ENCODE measurements around the gene SCUBE3. TPM values are rescaled to one million over a fixed set of nuclear protein-coding genes. Genes with fewer than 3 reads are reported as not detected.

The SCUBE3 gene
- total and polyA plus RNA-seq, 4 experiments from 2014 or later, result 0.03 to 0.08 TPM; not detected in 2

DNA sequence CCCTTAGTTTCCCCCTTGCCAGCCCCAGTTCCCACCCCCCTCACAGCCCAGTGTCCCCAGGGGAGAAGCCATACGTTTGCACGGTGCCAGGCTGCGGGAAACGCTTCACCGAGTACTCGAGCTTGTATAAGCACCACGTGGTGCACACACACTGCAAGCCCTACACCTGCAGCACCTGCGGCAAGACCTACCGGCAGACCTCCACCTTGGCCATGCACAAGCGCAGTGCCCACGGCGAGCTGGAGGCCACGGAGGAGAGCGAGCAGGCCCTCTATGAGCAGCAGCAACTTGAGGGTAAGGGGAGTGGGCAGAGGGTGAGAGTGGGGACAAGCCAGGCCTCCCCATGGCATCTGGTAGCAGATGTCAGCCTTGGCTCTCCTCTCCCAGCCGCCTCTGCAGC is 78.7 kb downstream of the SCUBE3 start:
- Histone ChIP-seq H3K9me3 (ENCODE audit: control insufficient read depth in 1 of 2, low read length in 2 of 2) (no peaks in the 10 kb centered on the region), H3K27ac (ENCODE audit: low read depth, low read length) (no peak overlapping the region), H3K27me3 (ENCODE audit: insufficient read depth, low read length) (no peaks in the 10 kb centered on the region), H3K4me1 (ENCODE audit: insufficient read depth, low read length) (peaks cover 5% of the 10 kb centered on the region), H3K36me3 (ENCODE audit: insufficient read depth, low read length) (peaks cover 51% of the 10 kb centered on the region), H3K4me3 (ENCODE audit: low read length in 2 of 2) (no peak overlapping the region)
- ChIA-PET CTCF (ENCODE audit: partially characterized antibody) (interaction anchor here (0.6 to 13.8 kb wide), 9 partner anchors 9 to 260 kb away, joined by 3 to 429 read pairs (median 6); partner anchors contain the start of gene FANCE), POLR2A (ENCODE audit: partially characterized antibody) (interaction anchor here (2.4 kb wide), 1 partner anchor 176 kb away, joined by 9 read pairs; the partner anchor contains the start of gene RPL10A)
- Mint-ChIP-seq H3K9me3 (no peaks in the 10 kb centered on the region), H3K4me1 (peaks cover 4 to 13% (median 8%) of the 10 kb centered on the region in 4 donors), H3K27ac (peak overlapping the region in 1 of 7 donors; percentile 1), H3K36me3 (peaks cover 25 to 74% of the 10 kb centered on the region in 2 donors), H3K27me3 (no peaks in the 10 kb centered on the region), H3K4me3 (no peak overlapping the region)
- no peak for DNase-seq
- intact Hi-C loops (cut with micrococcal nuclease), result no loop called here

- Mint-ChIP-seq H3K4me1 (peaks cover 4 to 15% (median 10%) of the 10 kb centered on the region in 4 donors), H3K27me3 (no peaks in the 10 kb centered on the region), H3K9me3 (no peaks in the 10 kb centered on the region), H3K36me3 (peaks cover 24 to 72% of the 10 kb centered on the region in 2 donors), H3K27ac (peak overlapping the region in 2 of 7 donors; percentile 51 to 76), H3K4me3 (no peak overlapping the region)
- Histone ChIP-seq H3K36me3 (ENCODE audit: insufficient read depth, low read length) (peaks cover 40% of the 10 kb centered on the region), H3K27me3 (ENCODE audit: insufficient read depth, low read length) (no peaks in the 10 kb centered on the region), H3K9me3 (ENCODE audit: control insufficient read depth in 1 of 2, low read length in 2 of 2) (no peaks in the 10 kb centered on the region), H3K4me1 (ENCODE audit: insufficient read depth, low read length) (peaks cover 7% of the 10 kb centered on the region), H3K4me3 (ENCODE audit: low read length in 2 of 2) (no peak overlapping the region), H3K27ac (ENCODE audit: low read depth, low read length) (no peak overlapping the region)
- POLR2A ChIA-PET (ENCODE audit: partially characterized antibody), result interaction anchor here (0.8 to 2.4 kb wide), 3 partner anchors 10 to 174 kb away, joined by 3 to 9 read pairs (median 4); partner anchors contain the start of gene RPL10A
- intact Hi-C loops (cut with micrococcal nuclease), result loop anchor here (1.0 kb wide), 1 partner anchor 259 kb away; no protein-coding TSS in a partner anchor
- CTCF ChIA-PET (ENCODE audit: partially characterized antibody), result interaction anchor here (0.6 to 13.8 kb wide), 21 partner anchors 8 to 445 kb away, joined by 3 to 429 read pairs (median 5); partner anchors contain the start of genes ARMC12, FANCE and RPL10A
- no peak for DNase-seq
These were observed 79.9 kb downstream of the SCUBE3 start for GRCh38 chr6:35293681-35294080.

DNA sequence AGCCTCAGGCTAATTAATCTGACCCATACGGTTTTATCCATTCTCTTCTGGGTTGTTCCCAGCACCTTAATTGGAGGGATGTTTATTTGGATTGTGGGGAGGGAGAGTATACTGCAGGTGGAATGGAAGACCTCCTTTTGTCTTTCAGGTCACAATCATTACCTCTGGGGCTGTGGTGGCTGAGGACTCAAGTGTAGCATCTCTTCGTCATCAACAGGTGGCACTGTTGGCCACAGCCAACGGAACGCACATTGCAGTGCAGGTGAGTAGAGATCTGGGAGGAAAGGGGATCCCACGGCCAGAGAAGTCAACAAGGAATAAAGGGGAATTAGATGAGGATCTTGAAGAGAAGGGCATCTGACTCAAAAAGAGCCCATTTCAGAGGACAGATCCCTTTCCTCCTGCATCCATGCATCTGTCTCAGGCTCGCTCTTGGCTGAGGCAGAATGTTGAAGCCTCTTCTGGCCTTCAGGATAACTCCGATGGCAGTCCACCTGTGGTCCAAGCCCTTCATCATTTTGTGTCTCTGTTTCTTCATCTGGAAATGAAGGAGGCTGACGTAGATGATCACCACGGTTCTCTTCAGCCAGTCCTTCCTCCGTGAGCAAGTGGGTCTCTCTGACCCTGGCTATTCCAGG is 80.7 kb downstream of the SCUBE3 start:
- Mint-ChIP-seq H3K9me3 (no peaks in the 10 kb centered on the region), H3K4me1 (peaks cover 7 to 23% (median 16%) of the 10 kb centered on the region in 4 donors), H3K4me3 (peak overlapping the region in 4 of 8 donors; percentile 13 to 76 (median 28)), H3K36me3 (peaks cover 21 to 73% of the 10 kb centered on the region in 2 donors), H3K27ac (peak overlapping the region; percentile 57 to 85 (median 67)), H3K27me3 (no peaks in the 10 kb centered on the region)
- DNase-seq, result peak; percentile 49 to 61 (median 55)
- H3K9me3 ChIP-seq (ENCODE audit: control insufficient read depth in 1 of 2, low read length in 2 of 2), result no peaks in the 10 kb centered on the region
- H3K27me3 ChIP-seq (ENCODE audit: insufficient read depth, low read length), result no peaks in the 10 kb centered on the region
- no peak overlapping the region for H3K27ac ChIP-seq (ENCODE audit: low read depth, low read length)
- intact Hi-C loops (cut with micrococcal nuclease), result loop anchor here (1.0 kb wide), 1 partner anchor 258 kb away; no protein-coding TSS in a partner anchor
- H3K4me3 ChIP-seq (ENCODE audit: low read length in 2 of 2), result no peak overlapping the region
- ChIA-PET POLR2A (ENCODE audit: partially characterized antibody) (interaction anchor here (1.1 to 7.3 kb wide), 3 partner anchors 10 to 174 kb away, joined by 3 to 59 read pairs (median 9); partner anchors contain the start of gene RPL10A), CTCF (ENCODE audit: partially characterized antibody) (interaction anchor here (0.6 to 13.8 kb wide), 21 partner anchors 9 to 445 kb away, joined by 3 to 429 read pairs (median 5); partner anchors contain the start of genes ARMC12, FANCE and RPL10A)
- peaks cover 34% of the 10 kb centered on the region for H3K36me3 ChIP-seq (ENCODE audit: insufficient read depth, low read length)
- peaks cover 14% of the 10 kb centered on the region for H3K4me1 ChIP-seq (ENCODE audit: insufficient read depth, low read length)

GRCh38 chr6:35295036-35295435 is 81.3 kb downstream of the SCUBE3 start:
- DNase-seq, result no peak
- Histone ChIP-seq H3K4me1 (ENCODE audit: insufficient read depth, low read length) (peaks cover 21% of the 10 kb centered on the region), H3K27ac (ENCODE audit: low read depth, low read length) (no peak overlapping the region), H3K9me3 (ENCODE audit: control insufficient read depth in 1 of 2, low read length in 2 of 2) (no peaks in the 10 kb centered on the region), H3K4me3 (ENCODE audit: low read length in 2 of 2) (no peak overlapping the region), H3K27me3 (ENCODE audit: insufficient read depth, low read length) (no peaks in the 10 kb centered on the region), H3K36me3 (ENCODE audit: insufficient read depth, low read length) (peaks cover 28% of the 10 kb centered on the region)
- H3K36me3 Mint-ChIP-seq, result peaks cover 26 to 73% of the 10 kb centered on the region in 2 donors
- no peak overlapping the region for H3K4me3 Mint-ChIP-seq
- intact Hi-C loops (cut with micrococcal nuclease), result no loop called here
- peak overlapping the region in 1 of 7 donors; percentile 32 for H3K27ac Mint-ChIP-seq
- H3K9me3 Mint-ChIP-seq, result no peaks in the 10 kb centered on the region
- no peaks in the 10 kb centered on the region for H3K27me3 Mint-ChIP-seq
- H3K4me1 Mint-ChIP-seq, result peaks cover 12 to 29% (median 21%) of the 10 kb centered on the region in 4 donors
- CTCF ChIA-PET (ENCODE audit: partially characterized antibody), result interaction anchor here (0.8 to 13.8 kb wide), 10 partner anchors 8 to 174 kb away, joined by 3 to 429 read pairs (median 26); partner anchors contain the start of genes FANCE, PPARD and RPL10A
- POLR2A ChIA-PET (ENCODE audit: partially characterized antibody), result interaction anchor here (0.9 to 18.2 kb wide), 5 partner anchors 26 to 172 kb away, joined by 3 to 805 read pairs (median 39); partner anchors contain the start of genes FANCE, PPARD, RPL10A and ZNF76

DNA sequence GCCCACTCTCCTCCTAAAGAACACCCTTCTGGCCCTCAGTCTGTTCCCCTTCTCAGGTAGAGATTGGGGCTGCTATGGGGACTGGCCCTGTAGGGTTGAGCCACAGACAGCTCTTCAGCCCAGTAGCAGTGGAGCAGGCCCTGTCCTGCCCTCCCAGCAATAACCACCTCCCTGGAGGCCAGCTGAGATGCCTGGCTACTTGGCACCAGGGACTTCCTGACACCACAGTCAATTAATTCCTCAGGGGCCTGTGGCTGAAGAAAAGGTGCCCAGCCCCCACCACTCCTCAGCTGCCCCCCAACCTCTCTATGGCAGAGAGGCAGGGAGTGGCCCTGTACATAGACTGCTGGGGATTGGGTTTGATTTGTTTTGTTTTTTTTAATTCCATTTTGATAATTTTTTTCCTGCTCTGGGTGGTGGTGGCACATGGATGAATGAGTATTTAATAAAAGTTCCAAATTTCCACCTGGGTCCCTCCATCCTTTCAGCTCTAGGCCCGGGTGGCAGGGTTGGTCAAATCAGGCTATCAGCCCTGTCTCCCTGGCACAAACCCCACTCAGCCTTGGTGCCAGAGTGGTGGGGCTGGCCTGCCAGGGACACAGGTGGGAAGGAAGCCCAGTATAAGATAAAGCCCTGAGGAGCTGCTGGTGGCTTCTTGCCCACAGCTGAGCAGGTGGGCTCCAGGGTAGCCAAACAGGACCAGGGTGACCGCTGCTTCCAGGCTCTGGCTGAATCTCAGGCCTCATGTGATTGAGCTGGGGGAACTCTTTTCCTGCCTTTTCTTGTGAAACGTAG is 82.0 kb downstream of the SCUBE3 start:
- Mint-ChIP-seq H3K27ac (peak overlapping the region in 3 of 7 donors; percentile 32 to 78 (median 63)), H3K4me1 (peaks cover 13 to 36% (median 28%) of the 10 kb centered on the region in 4 donors), H3K36me3 (peaks cover 29 to 73% of the 10 kb centered on the region in 2 donors), H3K9me3 (no peaks in the 10 kb centered on the region), H3K27me3 (no peaks in the 10 kb centered on the region), H3K4me3 (no peak overlapping the region)
- ChIA-PET CTCF (ENCODE audit: partially characterized antibody) (interaction anchor here (0.6 to 13.8 kb wide), 20 partner anchors 9 to 257 kb away, joined by 3 to 429 read pairs (median 10); partner anchors contain the start of genes FANCE, PPARD and RPL10A), POLR2A (ENCODE audit: partially characterized antibody) (interaction anchor here (0.9 to 18.2 kb wide), 7 partner anchors 10 to 171 kb away, joined by 3 to 805 read pairs (median 29); partner anchors contain the start of genes FANCE, PPARD, RPL10A and ZNF76)
- H3K4me1 ChIP-seq (ENCODE audit: insufficient read depth, low read length), result peaks cover 27% of the 10 kb centered on the region
- H3K4me3 ChIP-seq (ENCODE audit: low read length in 2 of 2), result no peak overlapping the region
- no peak for DNase-seq
- H3K27ac ChIP-seq (ENCODE audit: low read depth, low read length), result no peak overlapping the region
- no peaks in the 10 kb centered on the region for H3K27me3 ChIP-seq (ENCODE audit: insufficient read depth, low read length)
- intact Hi-C loops (cut with micrococcal nuclease), result loop anchor here (2.0 kb wide), 1 partner anchor 441 kb away; the partner anchor contains the start of gene ARMC12
- no peaks in the 10 kb centered on the region for H3K9me3 ChIP-seq (ENCODE audit: control insufficient read depth in 1 of 2, low read length in 2 of 2)
- H3K36me3 ChIP-seq (ENCODE audit: insufficient read depth, low read length), result peaks cover 21% of the 10 kb centered on the region

- Mint-ChIP-seq H3K4me1 (peaks cover 19 to 49% (median 38%) of the 10 kb centered on the region in 4 donors), H3K4me3 (peak overlapping the region; percentile 80 to 96 (median 94)), H3K9me3 (no peaks in the 10 kb centered on the region), H3K27me3 (no peaks in the 10 kb centered on the region), H3K27ac (peak overlapping the region; percentile 79 to 99 (median 91)), H3K36me3 (peaks cover 24 to 65% of the 10 kb centered on the region in 2 donors)
- ChIA-PET CTCF (ENCODE audit: partially characterized antibody) (interaction anchor here (0.5 to 13.8 kb wide), 23 partner anchors 11 to 313 kb away, joined by 3 to 429 read pairs (median 6); partner anchors contain the start of genes FANCE, PPARD, RPL10A and ZNF76), POLR2A (ENCODE audit: partially characterized antibody) (interaction anchor here (0.8 to 18.2 kb wide), 7 partner anchors 12 to 298 kb away, joined by 3 to 805 read pairs (median 29); partner anchors contain the start of genes FANCE, PPARD and RPL10A)
- peaks cover 21% of the 10 kb centered on the region for H3K36me3 ChIP-seq (ENCODE audit: insufficient read depth, low read length)
- H3K4me1 ChIP-seq (ENCODE audit: insufficient read depth, low read length), result peaks cover 41% of the 10 kb centered on the region
- no peak for DNase-seq
- intact Hi-C loops (cut with micrococcal nuclease), result loop anchor here (1.0 to 2.0 kb wide), 5 partner anchors 30 to 440 kb away; partner anchors contain the start of genes ARMC12, PPARD and RPL10A
- H3K27ac ChIP-seq (ENCODE audit: low read depth, low read length), result peak overlapping the region; percentile 88
- H3K9me3 ChIP-seq (ENCODE audit: control insufficient read depth in 1 of 2, low read length in 2 of 2), result no peaks in the 10 kb centered on the region
- H3K4me3 ChIP-seq (ENCODE audit: low read length in 2 of 2), result peak overlapping the region in 1 of 2 donors; percentile 90
- H3K27me3 ChIP-seq (ENCODE audit: insufficient read depth, low read length), result no peaks in the 10 kb centered on the region
These were observed 83.3 kb downstream of the SCUBE3 start for GRCh38 chr6:35296931-35297600.
